Activated CD8-positive, alpha-beta memory T cell treated with anti-CD3 and anti-CD28 coated beads, Interleukin-2, amount 10 ng/mL, durations not matched to agents 7 days and 5 days (primary cell): ENCODE measurements around the gene CD163. TPM values are rescaled to one million over a fixed set of nuclear protein-coding genes. Genes with fewer than 3 reads are reported as not detected.
"Not testable (repeated sequence)": the region's sequence is repeated elsewhere in the genome, so short reads cannot be mapped to it uniquely, and the experiment has no call there.

Experiments used
- ATAC-seq: fragments of 150-1000 bp; cut with Tn5 transposase; one replicate; pipeline ENCODE4 v1.10.0; 2021; ENCODE audit warnings: moderate library complexity
- CTCF ChIA-PET: fragments of 350-600 bp; sonication (Branson Sonifier 250); formaldehyde crosslinking; loops from one replicate; lab custom pipeline; 2021; ENCODE audit warnings: antibody characterized with exemption; lab: Charles Lee
- DNase-seq: peaks from one replicate; pipeline ENCODE4 v3.0.0-alpha.2; 2020
- H3K27ac Mint-ChIP-seq: one replicate; pipeline ENCODE4 v1.8.0; 2021; ENCODE audit warnings: mild to moderate bottlenecking, mixed read lengths
- H3K27me3 Mint-ChIP-seq: one replicate; pipeline ENCODE4 v1.8.0; 2021; ENCODE audit warnings: mixed read lengths
- H3K36me3 Mint-ChIP-seq: one replicate; pipeline ENCODE4 v1.8.0; 2021; ENCODE audit warnings: mild to moderate bottlenecking, mixed read lengths
- H3K4me1 Mint-ChIP-seq: one replicate; pipeline ENCODE4 v1.8.0; 2021; ENCODE audit warnings: mixed read lengths
- H3K4me3 Mint-ChIP-seq: one replicate; pipeline ENCODE4 v1.8.0; 2021; ENCODE audit warnings: mild to moderate bottlenecking, moderate library complexity, mixed read lengths
- H3K9me3 Mint-ChIP-seq: one replicate; pipeline ENCODE4 v1.8.0; 2022; ENCODE audit warnings: low read depth, mixed read lengths
- total RNA-seq, 2 experiments: library from RNA; stranded (reverse); gene quantifications; one replicate each; pipeline ENCODE4 v1.2.3, GENCODE V29; 2021

CD163 gene
- total RNA-seq, 2 experiments from 2014 or later = not detected

DNA sequence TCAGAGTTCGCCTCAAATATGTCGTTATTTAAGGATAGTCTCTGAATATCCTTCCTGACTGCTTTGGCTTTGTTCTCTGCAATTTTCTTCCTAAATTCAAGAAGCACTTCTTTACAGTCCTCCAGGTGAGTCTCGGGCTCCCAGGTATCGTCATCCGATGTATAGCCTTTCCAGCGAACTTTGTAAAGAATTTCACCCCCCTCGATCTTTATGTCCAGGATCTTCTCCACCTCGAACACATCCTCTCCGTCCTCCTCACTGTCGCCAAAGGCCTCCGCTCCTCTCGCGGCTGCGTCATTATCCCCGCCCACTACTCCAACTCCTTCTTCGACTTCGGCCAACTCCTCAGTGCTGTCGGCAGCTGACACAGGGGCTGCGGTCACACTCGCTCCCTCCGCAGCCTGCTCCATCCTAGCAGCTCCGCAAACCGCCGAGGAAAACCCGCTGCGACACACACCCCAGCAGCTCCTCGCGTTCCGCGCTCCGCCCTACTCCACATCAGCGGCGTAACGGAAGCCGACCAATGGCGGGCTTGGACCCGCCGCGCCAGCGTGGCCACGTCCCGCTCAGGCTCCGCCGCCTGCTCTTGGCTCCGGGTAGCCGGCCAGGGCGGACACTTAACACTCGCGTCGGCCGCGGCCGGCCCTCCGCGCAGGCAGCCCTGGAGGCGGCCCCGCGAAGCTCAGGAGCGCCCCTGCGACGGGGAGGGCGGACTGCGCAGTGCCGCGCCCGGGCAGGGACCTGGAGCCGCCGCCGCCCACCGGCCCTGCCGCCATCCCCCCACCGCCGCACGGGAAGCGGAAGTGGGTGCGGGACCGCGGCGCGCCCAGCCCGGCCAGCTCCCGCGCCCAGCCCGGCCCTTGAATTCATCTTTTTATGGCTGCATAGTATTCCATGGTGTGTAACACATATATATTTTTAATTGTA, 63.7 kb downstream of the CD163 start:
- Mint-ChIP-seq H3K27ac (no peak overlapping the region), H3K9me3 (no peaks in the 10 kb centered on the region), H3K36me3 (peaks cover 3% of the 10 kb centered on the region), H3K4me3 (peak overlapping the region; percentile 55), H3K27me3 (peaks cover 34% of the 10 kb centered on the region), H3K4me1 (peaks cover 3% of the 10 kb centered on the region)
- ATAC-seq (peak; percentile 73), DNase-seq (peak; percentile 41)
- CTCF ChIA-PET = interaction anchor here (1.1 to 1.9 kb wide), 2 partner anchors 15 to 20 kb away, joined by 3 to 5 read pairs; no protein-coding TSS in a partner anchor

DNA sequence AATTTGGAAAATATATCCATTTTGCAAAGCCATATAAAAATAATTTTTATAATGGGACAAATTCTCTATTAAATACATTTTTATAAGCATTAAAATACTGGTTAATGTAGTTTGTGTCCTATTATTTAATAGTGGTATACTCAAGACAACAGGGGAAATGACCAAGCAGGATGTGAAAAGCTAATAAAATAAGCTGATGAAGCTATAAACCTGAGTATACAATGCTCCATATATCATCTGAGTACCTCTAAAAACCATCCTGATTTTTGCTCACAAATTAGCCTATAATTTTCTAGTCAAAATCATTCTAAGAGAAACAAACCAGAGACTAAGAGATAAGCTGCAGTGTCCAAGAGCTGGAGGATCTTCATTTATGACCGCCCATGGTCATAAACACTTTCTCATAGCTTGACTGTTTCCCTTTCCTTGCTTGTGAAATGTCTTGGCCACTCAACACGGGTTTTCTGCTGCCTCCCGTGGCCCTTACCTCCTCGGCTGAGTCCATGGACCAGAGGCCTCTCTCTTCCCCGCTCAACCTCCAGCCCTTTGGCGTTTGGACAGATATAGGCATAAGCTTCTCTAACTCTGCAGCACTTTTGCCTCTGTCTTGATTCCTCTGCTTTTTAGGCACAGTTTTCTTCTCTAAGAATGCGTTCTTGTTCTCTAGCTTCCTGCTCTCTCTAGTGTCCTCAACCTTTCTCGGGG, 65.1 kb downstream of the CD163 start:
- CTCF ChIA-PET = interaction anchor here (1.9 kb wide), 1 partner anchor 21 kb away, joined by 5 read pairs; no protein-coding TSS in a partner anchor
- H3K4me3 Mint-ChIP-seq, H3K27ac Mint-ChIP-seq, H3K36me3 Mint-ChIP-seq, ATAC-seq, H3K9me3 Mint-ChIP-seq, DNase-seq, H3K4me1 Mint-ChIP-seq: not testable (repeated sequence)
- H3K27me3 Mint-ChIP-seq = peaks cover 32% of the 10 kb centered on the region

DNA sequence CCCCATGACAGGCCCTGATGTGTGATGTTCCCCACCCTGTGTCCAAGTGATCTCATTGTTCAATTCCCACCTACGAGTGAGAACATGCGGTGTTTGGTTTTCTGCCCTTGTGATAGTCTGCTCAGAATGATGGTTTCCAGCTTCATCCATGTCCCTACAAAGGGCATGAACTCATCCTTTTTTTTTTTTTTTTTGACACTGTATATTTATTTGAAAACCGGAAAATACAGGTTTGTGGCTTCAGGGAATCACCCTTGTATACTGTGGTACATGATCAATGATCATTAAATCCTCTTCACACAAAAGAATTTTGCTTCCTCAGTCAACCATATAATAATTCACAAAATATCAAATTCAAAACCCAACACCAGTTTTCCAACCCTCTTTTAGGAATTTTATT, 66.1 kb downstream of the CD163 start:
- H3K4me1 Mint-ChIP-seq, CTCF ChIA-PET, H3K27ac Mint-ChIP-seq: not testable (repeated sequence)

DNA sequence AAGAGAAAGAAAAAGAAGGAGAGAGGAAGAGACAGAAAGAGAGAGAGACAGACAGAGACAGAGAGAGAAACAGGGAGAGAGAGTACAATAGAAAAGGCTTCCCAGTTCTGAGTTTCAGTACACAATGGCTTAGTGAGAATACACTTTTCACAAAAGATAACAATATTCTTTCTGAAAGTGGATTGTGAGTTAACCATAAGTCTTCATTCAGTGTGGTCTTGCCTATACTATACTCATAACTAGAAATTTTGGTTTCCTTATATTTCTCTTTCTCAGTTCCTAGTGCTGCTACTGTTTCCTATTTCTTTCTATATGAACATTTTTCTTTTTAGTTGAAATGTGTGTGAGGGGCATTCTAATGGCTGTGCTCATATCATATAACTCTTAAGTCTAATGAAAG, 68.9 kb downstream of the CD163 start:
- ATAC-seq = no peak
- Mint-ChIP-seq H3K4me3 (no peak overlapping the region), H3K4me1 (peaks cover 1% of the 10 kb centered on the region), H3K9me3 (no peaks in the 10 kb centered on the region), H3K36me3 (peaks cover 1% of the 10 kb centered on the region), H3K27me3 (peaks cover 21% of the 10 kb centered on the region), H3K27ac (no peak overlapping the region)
- DNase-seq = no peak
- CTCF ChIA-PET = no interaction called here

More for the DNA sequence above, 66.1 kb downstream of the CD163 start:
- H3K4me3 Mint-ChIP-seq, DNase-seq, ATAC-seq, H3K9me3 Mint-ChIP-seq, H3K36me3 Mint-ChIP-seq: not testable (repeated sequence)
- H3K27me3 Mint-ChIP-seq = peaks cover 31% of the 10 kb centered on the region

DNA sequence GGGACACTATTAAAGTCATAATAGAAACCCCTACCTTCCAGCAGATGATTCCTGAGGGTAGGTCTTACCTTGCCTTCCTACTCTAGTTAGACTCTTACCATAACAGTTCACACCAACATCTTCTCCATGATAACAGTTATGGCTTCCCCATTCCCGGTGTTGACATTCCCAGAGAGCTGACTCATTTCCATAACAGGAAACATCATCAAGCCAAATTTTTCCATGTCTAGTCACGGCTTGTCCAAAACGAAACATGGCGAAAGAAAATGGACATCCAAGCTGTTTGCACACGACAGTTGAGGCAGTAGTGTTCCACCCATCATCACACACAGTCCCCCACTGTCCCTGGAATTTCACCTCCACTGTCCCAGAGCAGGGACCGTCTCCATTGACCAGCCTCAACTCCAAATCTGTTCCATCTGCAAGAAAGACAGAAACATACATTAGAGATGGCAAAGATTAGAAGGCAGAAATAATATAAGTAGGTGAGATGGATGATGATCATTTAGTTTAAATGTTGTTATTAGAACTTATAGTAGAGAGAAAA, 70.2 kb downstream of the CD163 start:
- H3K4me3 Mint-ChIP-seq = no peak overlapping the region
- CTCF ChIA-PET = no interaction called here
- H3K27me3 Mint-ChIP-seq = peaks cover 13% of the 10 kb centered on the region
- H3K27ac Mint-ChIP-seq = no peak overlapping the region
- ATAC-seq (no peak), DNase-seq (no peak)
- H3K36me3 Mint-ChIP-seq = no peaks in the 10 kb centered on the region
- H3K9me3 Mint-ChIP-seq = no peaks in the 10 kb centered on the region
- no peaks in the 10 kb centered on the region for H3K4me1 Mint-ChIP-seq

DNA sequence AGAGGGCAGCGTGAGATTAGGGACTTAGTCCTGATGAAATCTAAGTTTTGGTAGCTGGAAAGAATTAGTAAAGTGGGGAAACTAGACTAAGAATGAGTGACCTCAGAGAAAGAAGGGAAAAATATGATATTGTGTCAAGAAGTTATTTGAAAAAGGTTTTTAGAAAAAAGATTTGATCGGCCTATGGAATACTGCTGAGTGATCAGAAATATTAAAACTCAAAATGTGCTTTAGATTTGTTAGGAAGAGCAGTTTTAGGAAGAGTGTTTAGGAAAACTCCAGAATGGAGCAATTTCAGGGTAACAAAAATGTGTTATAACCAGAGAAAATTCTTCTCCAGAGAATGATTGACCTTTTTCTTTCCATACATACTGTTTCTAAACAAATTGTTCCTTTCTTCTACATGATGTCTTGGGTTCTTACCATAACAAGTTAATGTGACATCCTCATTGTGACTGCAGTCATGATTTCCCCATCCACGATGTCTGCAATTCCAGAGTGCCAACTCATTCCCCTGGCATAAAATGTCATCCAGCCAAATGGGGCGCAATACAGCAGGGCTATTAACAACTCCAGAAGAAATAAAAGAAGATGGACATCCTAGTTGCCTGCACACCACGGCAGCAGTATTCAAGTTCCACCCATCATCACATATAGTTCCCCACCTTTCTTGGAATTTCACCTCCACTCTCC, 71.4 kb downstream of the CD163 start:
- peaks cover 12% of the 10 kb centered on the region for H3K27me3 Mint-ChIP-seq
- DNase-seq = no peak
- H3K27ac Mint-ChIP-seq = no peak overlapping the region
- no peak for ATAC-seq
- H3K4me1 Mint-ChIP-seq = no peaks in the 10 kb centered on the region
- no peak overlapping the region for H3K4me3 Mint-ChIP-seq
- H3K36me3 Mint-ChIP-seq = no peaks in the 10 kb centered on the region
- CTCF ChIA-PET = no interaction called here
- H3K9me3 Mint-ChIP-seq = no peaks in the 10 kb centered on the region

Other genes starting within 250 kb of the CD163 start
- gene ACSM4, start 199.7 kb downstream of the CD163 start, total RNA-seq = not detected
- gene CD163L1, start 59.6 kb downstream of the CD163 start, total RNA-seq = not detected
- gene APOBEC1, start 162.1 kb upstream of the CD163 start, total RNA-seq = not detected
- gene GDF3, start 192.0 kb upstream of the CD163 start, total RNA-seq = not detected
- not detected for gene DPPA3, start 207.7 kb upstream of the CD163 start, total RNA-seq
- gene CLEC4C, start 243.6 kb upstream of the CD163 start, total RNA-seq = not detected